Upper lobe of left lung (tissue), 6 donors: ENCODE results near the gene TMEM150B. TPM values are rescaled to one million over a fixed set of nuclear protein-coding genes. Genes with fewer than 3 reads are reported as not detected.

Experiments used
- ATAC-seq, 2 donors: fragments of 200-7000 bp; cut with Tn5 transposase; one replicate each; pipeline ENCODE4 v1.9.1; 2022; ENCODE audit warnings: mild to moderate bottlenecking in 2 of 2, moderate library complexity in 2 of 2; ENCODE audit not compliant: low FRiP score in 2 of 2
- DNase-seq, 2 donors: peaks; one replicate each; pipeline ENCODE4 v3.0.0-alpha.2; 2019 to 2020
- H3K27ac ChIP-seq, 4 donors: fragments of 200-600 bp; sonication (generic); one replicate each; pipeline ENCODE4 v1.5.1; 2016 to 2019
- H3K27me3 ChIP-seq, 4 donors: fragments of 200-600 bp; sonication (generic); one replicate each; pipeline ENCODE4 v1.5.1; 2017 to 2019
- H3K36me3 ChIP-seq, 4 donors: fragments of 200-600 bp; sonication (generic); one replicate each; pipeline ENCODE4 v1.5.1; 2016 to 2019
- H3K4me1 ChIP-seq, 4 donors: fragments of 200-600 bp; sonication (generic); one replicate each; pipeline ENCODE4 v1.5.1; 2018 to 2019
- H3K4me3 ChIP-seq, 4 donors: fragments of 200-600 bp; sonication (generic); one replicate each; pipeline ENCODE4 v1.5.1; 2017 to 2019; ENCODE audit warnings: mild to moderate bottlenecking in 2 of 4, moderate library complexity in 1 of 4
- H3K9me3 ChIP-seq, 4 donors: fragments of 200-600 bp; sonication (generic); one replicate each; pipeline ENCODE4 v1.5.1; 2018 to 2019
- CTCF ChIP-seq, 6 experiments: fragments of 450-650 bp in 4 of 6; fragments of 200-600 bp in 2 of 6; sonication (generic) in 2 of 6; IDR thresholded peaks; one replicate each; pipeline ENCODE4 v1.5.1; 2016 to 2019; ENCODE audit warnings: antibody characterized with exemption in 6 of 6
- EP300 ChIP-seq, 4 donors: sonication (generic); formaldehyde crosslinking; IDR thresholded peaks; one replicate each; pipeline ENCODE4 v1.5.1; 2017; ENCODE audit warnings: antibody characterized with exemption in 4 of 4, control low read depth in 2 of 4
- POLR2A ChIP-seq, 4 donors: fragments of 450-650 bp; IDR thresholded peaks; one replicate each; pipeline ENCODE4 v1.5.1; 2016 to 2017; ENCODE audit warnings: antibody characterized with exemption in 4 of 4, mild to moderate bottlenecking in 2 of 4
- POLR2AphosphoS5 ChIP-seq, 2 donors: sonication (generic); formaldehyde crosslinking; IDR thresholded peaks; one replicate each; pipeline ENCODE4 v1.5.1; 2017; ENCODE audit warnings: antibody characterized with exemption in 2 of 2
- WGBS, 2 donors: methylation state at CpG; one replicate each; pipeline ENCODE4 v1.1.5; 2017 to 2018; 5-methylcytosine and 5-hydroxymethylcytosine counted together
- total RNA-seq, 6 donors: library from RNA; depleted of rRNA in 4 of 6; stranded (reverse); fragments of >200 nt in 4 of 6; gene quantifications; one replicate each; pipeline versions ENCODE4 v1.1.0 to v1.2.1, GENCODE V29; 2016 to 2021
- donor health status: DM: no; HTN: no; CAD: no; lungs with moderate emphysema.
- donor health status: DM: no; HTN: yes; CAD: no; lungs with severe emphysema.

The TMEM150B gene
- total RNA-seq, 6 donors from 2014 or later: 8.2 to 67.7 (median 29.7) TPM

- DNase-seq: no peak
- no peaks in the 10 kb centered on the region for H3K9me3 ChIP-seq
- H3K36me3 ChIP-seq: no peaks in the 10 kb centered on the region
- ATAC-seq: peak in 1 of 2 donors; percentile 38
- 80 to 87% methylated on average over 36 to 47 of the region's 47 CpGs for WGBS, 2 donors
- H3K27ac ChIP-seq: no peak overlapping the region
- H3K27me3 ChIP-seq: no peaks in the 10 kb centered on the region
- H3K4me1 ChIP-seq: no peaks in the 10 kb centered on the region
- TF ChIP-seq EP300 (IDR thresholded peaks at IDR 0.05) (no peak), CTCF (IDR thresholded peaks at IDR 0.05) (no peak), POLR2A (IDR thresholded peaks at IDR 0.05) (no peak), POLR2AphosphoS5 (IDR thresholded peaks at IDR 0.05) (no peak)
- H3K4me3 ChIP-seq: no peak overlapping the region
Observed at GRCh38 chr19:55312621-55313512, 12.3 kb downstream of the TMEM150B start.

DNA sequence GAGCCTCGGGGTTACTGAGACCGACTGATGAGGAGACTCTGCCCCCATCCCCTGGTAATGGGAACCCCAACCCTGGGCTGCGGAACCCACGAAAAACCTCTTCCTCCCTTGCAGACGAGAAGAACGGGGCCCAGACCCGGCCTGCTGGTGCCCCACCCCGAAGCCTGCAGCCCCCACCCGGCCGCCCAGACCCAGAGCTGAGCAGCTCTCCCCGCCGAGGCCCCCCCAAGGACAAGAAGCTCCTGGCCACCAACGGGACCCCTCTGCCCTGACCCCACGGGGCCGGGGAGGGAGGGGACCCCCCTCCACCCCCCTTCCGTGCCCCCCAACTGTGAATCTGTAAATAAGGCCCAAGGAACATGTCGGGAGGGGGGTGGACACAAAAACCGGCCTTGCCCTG is 13.3 kb downstream of the TMEM150B start:
- Histone ChIP-seq H3K4me1 (no peaks in the 10 kb centered on the region), H3K27ac (no peak overlapping the region), H3K4me3 (no peak overlapping the region), H3K27me3 (no peaks in the 10 kb centered on the region), H3K36me3 (no peaks in the 10 kb centered on the region), H3K9me3 (no peaks in the 10 kb centered on the region)
- WGBS, 2 donors: 86 to 90% methylated on average over 7 to 14 of the region's 18 CpGs
- no peak for TF ChIP-seq CTCF (IDR thresholded peaks at IDR 0.05)
- TF ChIP-seq POLR2AphosphoS5 (IDR thresholded peaks at IDR 0.05): no peak
- TF ChIP-seq EP300 (IDR thresholded peaks at IDR 0.05): no peak
- no peak for TF ChIP-seq POLR2A (IDR thresholded peaks at IDR 0.05)
- ATAC-seq (no peak), DNase-seq (no peak)

GRCh38 chr19:55311397-55311796 is 13.7 kb downstream of the TMEM150B start:
- no peak overlapping the region for H3K4me3 ChIP-seq
- no peaks in the 10 kb centered on the region for H3K4me1 ChIP-seq
- DNase-seq: no peak
- no peaks in the 10 kb centered on the region for H3K27me3 ChIP-seq
- no peaks in the 10 kb centered on the region for H3K36me3 ChIP-seq
- 88 to 91% methylated on average over 9 of the region's 9 CpGs for WGBS, 2 donors
- ATAC-seq: no peak
- no peak overlapping the region for H3K27ac ChIP-seq
- H3K9me3 ChIP-seq: no peaks in the 10 kb centered on the region
- TF ChIP-seq POLR2AphosphoS5 (IDR thresholded peaks at IDR 0.05) (no peak), CTCF (IDR thresholded peaks at IDR 0.05) (no peak), EP300 (IDR thresholded peaks at IDR 0.05) (no peak), POLR2A (IDR thresholded peaks at IDR 0.05) (no peak)

DNA sequence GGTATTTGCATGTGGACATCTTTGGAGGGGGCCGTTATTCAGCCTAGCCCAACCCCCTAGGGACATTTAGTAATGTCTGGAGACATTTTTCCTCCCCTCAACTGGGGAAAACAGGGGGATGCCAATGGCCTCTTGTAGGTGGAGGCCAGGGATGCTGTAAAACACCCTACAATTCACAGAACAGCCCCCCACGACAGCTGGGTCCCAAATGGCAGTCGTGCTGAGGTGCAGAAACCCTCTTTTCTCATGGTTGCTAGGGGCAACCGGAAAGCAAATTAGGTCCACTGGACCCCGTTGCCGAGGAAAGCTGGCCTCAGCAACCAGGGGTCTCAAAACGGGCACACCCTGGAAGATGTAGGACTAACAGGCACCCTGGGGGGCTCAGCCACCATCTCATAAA is 14.6 kb downstream of the TMEM150B start:
- 74 to 88% methylated on average over 6 to 7 of the region's 7 CpGs for WGBS, 2 donors
- Histone ChIP-seq H3K27ac (no peak overlapping the region), H3K36me3 (no peaks in the 10 kb centered on the region), H3K4me3 (no peak overlapping the region), H3K27me3 (no peaks in the 10 kb centered on the region), H3K4me1 (no peaks in the 10 kb centered on the region), H3K9me3 (no peaks in the 10 kb centered on the region)
- DNase-seq: no peak
- ATAC-seq: no peak
- TF ChIP-seq CTCF (IDR thresholded peaks at IDR 0.05) (no peak), POLR2A (IDR thresholded peaks at IDR 0.05) (no peak), POLR2AphosphoS5 (IDR thresholded peaks at IDR 0.05) (no peak), EP300 (IDR thresholded peaks at IDR 0.05) (no peak)

GRCh38 chr19:55309448-55309847 is 15.7 kb downstream of the TMEM150B start:
- WGBS, 2 donors: 70 to 92% methylated on average over 2 to 5 of the region's 5 CpGs
- no peak for DNase-seq
- TF ChIP-seq POLR2AphosphoS5 (IDR thresholded peaks at IDR 0.05) (no peak), POLR2A (IDR thresholded peaks at IDR 0.05) (peak in 1 of 4 donors; percentile 2)
- H3K36me3 ChIP-seq: no peaks in the 10 kb centered on the region
- H3K9me3 ChIP-seq: no peaks in the 10 kb centered on the region
- H3K4me1 ChIP-seq: no peaks in the 10 kb centered on the region
- H3K27me3 ChIP-seq: no peaks in the 10 kb centered on the region
- H3K4me3 ChIP-seq: no peak overlapping the region
- no peak overlapping the region for H3K27ac ChIP-seq
- ATAC-seq: no peak
